ENCODE measurements around the gene TUBA3D.
"Not testable (repeated sequence)": the region's sequence is repeated elsewhere in the genome, so short reads cannot be mapped to it uniquely, and the experiment has no call there.

Gene TUBA3D

GRCh38 chr2:131516011-131516410 lies 40.1 kb downstream of the TUBA3D start:
- H3K4me3 Mint-ChIP-seq: no peak overlapping the region
- H3K4me1 Mint-ChIP-seq: peaks cover 20% of the 10 kb centered on the region
- no peak overlapping the region for H3K27ac Mint-ChIP-seq
- H3K36me3 Mint-ChIP-seq: peaks cover 18% of the 10 kb centered on the region
- DNase-seq (ENCODE audit: low spot score in 2 of 2): no peak
- no peaks in the 10 kb centered on the region for H3K27me3 Mint-ChIP-seq
- ATAC-seq (ENCODE audit: low read depth): no peak
- H3K9me3 Mint-ChIP-seq: no peaks in the 10 kb centered on the region

GRCh38 chr2:131516621-131517020 lies 40.7 kb downstream of the TUBA3D start:
- H3K27ac Mint-ChIP-seq: peak overlapping the region; percentile 67
- H3K36me3 Mint-ChIP-seq: peaks cover 16% of the 10 kb centered on the region
- H3K4me3 Mint-ChIP-seq; H3K9me3 Mint-ChIP-seq; DNase-seq (ENCODE audit: low spot score in 2 of 2); H3K27me3 Mint-ChIP-seq; ATAC-seq (ENCODE audit: low read depth): not testable (repeated sequence)
- H3K4me1 Mint-ChIP-seq: peaks cover 18% of the 10 kb centered on the region

- Mint-ChIP-seq H3K36me3 (peaks cover 13% of the 10 kb centered on the region), H3K4me3 (no peak overlapping the region), H3K27me3 (no peaks in the 10 kb centered on the region), H3K27ac (peak overlapping the region; percentile 67), H3K9me3 (no peaks in the 10 kb centered on the region), H3K4me1 (peaks cover 16% of the 10 kb centered on the region)
- DNase-seq (ENCODE audit: low spot score in 2 of 2) (no peak), ATAC-seq (ENCODE audit: low read depth) (no peak)
Measured at GRCh38 chr2:131517106-131517831, 41.4 kb downstream of the TUBA3D start.

GRCh38 chr2:131517856-131518255 lies 41.9 kb downstream of the TUBA3D start:
- not testable (repeated sequence) for ATAC-seq (ENCODE audit: low read depth); DNase-seq (ENCODE audit: low spot score in 2 of 2); H3K27ac Mint-ChIP-seq; H3K9me3 Mint-ChIP-seq; H3K4me3 Mint-ChIP-seq; H3K27me3 Mint-ChIP-seq
- Mint-ChIP-seq H3K4me1 (peaks cover 11% of the 10 kb centered on the region), H3K36me3 (peaks cover 10% of the 10 kb centered on the region)

GRCh38 chr2:131518531-131518930 lies 42.6 kb downstream of the TUBA3D start:
- not testable (repeated sequence) for H3K4me3 Mint-ChIP-seq; H3K27me3 Mint-ChIP-seq; H3K27ac Mint-ChIP-seq; DNase-seq (ENCODE audit: low spot score in 2 of 2); H3K9me3 Mint-ChIP-seq; ATAC-seq (ENCODE audit: low read depth)
- Mint-ChIP-seq H3K4me1 (peaks cover 10% of the 10 kb centered on the region), H3K36me3 (peaks cover 10% of the 10 kb centered on the region)

GRCh38 chr2:131519466-131519865 lies 43.5 kb downstream of the TUBA3D start:
- Mint-ChIP-seq H3K36me3 (peaks cover 10% of the 10 kb centered on the region), H3K4me3 (no peak overlapping the region), H3K9me3 (no peaks in the 10 kb centered on the region), H3K27me3 (no peaks in the 10 kb centered on the region), H3K4me1 (peaks cover 4% of the 10 kb centered on the region), H3K27ac (peak overlapping the region; percentile 65)
- DNase-seq (ENCODE audit: low spot score in 2 of 2) (no peak), ATAC-seq (ENCODE audit: low read depth) (no peak)

- H3K9me3 Mint-ChIP-seq; H3K27ac Mint-ChIP-seq; H3K27me3 Mint-ChIP-seq; H3K4me3 Mint-ChIP-seq; DNase-seq (ENCODE audit: low spot score in 2 of 2); ATAC-seq (ENCODE audit: low read depth); H3K4me1 Mint-ChIP-seq: not testable (repeated sequence)
- H3K36me3 Mint-ChIP-seq: peaks cover 10% of the 10 kb centered on the region
Measured at GRCh38 chr2:131519871-131520470, 44.1 kb downstream of the TUBA3D start.

- no peak for ATAC-seq (ENCODE audit: low read depth)
- H3K36me3 Mint-ChIP-seq: peaks cover 10% of the 10 kb centered on the region
- H3K9me3 Mint-ChIP-seq: no peaks in the 10 kb centered on the region
- H3K27me3 Mint-ChIP-seq: no peaks in the 10 kb centered on the region
- DNase-seq (ENCODE audit: low spot score in 2 of 2): no peak
- no peaks in the 10 kb centered on the region for H3K4me1 Mint-ChIP-seq
- H3K4me3 Mint-ChIP-seq: no peak overlapping the region
- no peak overlapping the region for H3K27ac Mint-ChIP-seq
Measured at GRCh38 chr2:131520526-131520925, 44.6 kb downstream of the TUBA3D start.

- Mint-ChIP-seq H3K27ac (peak overlapping the region; percentile 36), H3K36me3 (peaks cover 10% of the 10 kb centered on the region)
- H3K9me3 Mint-ChIP-seq; H3K4me3 Mint-ChIP-seq; H3K27me3 Mint-ChIP-seq; ATAC-seq (ENCODE audit: low read depth); DNase-seq (ENCODE audit: low spot score in 2 of 2); H3K4me1 Mint-ChIP-seq: not testable (repeated sequence)
Measured at GRCh38 chr2:131521524-131521923, 45.6 kb downstream of the TUBA3D start.

- no peak overlapping the region for H3K4me3 Mint-ChIP-seq
- ATAC-seq (ENCODE audit: low read depth) (no peak), DNase-seq (ENCODE audit: low spot score in 2 of 2) (no peak)
- H3K36me3 Mint-ChIP-seq: peaks cover 10% of the 10 kb centered on the region
- peak overlapping the region; percentile 36 for H3K27ac Mint-ChIP-seq
- no peaks in the 10 kb centered on the region for H3K9me3 Mint-ChIP-seq
- no peaks in the 10 kb centered on the region for H3K4me1 Mint-ChIP-seq
- no peaks in the 10 kb centered on the region for H3K27me3 Mint-ChIP-seq
Measured at GRCh38 chr2:131521961-131522781, 46.3 kb downstream of the TUBA3D start.

- not testable (repeated sequence) for DNase-seq (ENCODE audit: low spot score in 2 of 2); H3K4me1 Mint-ChIP-seq; H3K27me3 Mint-ChIP-seq; H3K9me3 Mint-ChIP-seq; H3K4me3 Mint-ChIP-seq; H3K27ac Mint-ChIP-seq; H3K36me3 Mint-ChIP-seq; ATAC-seq (ENCODE audit: low read depth)
Measured at GRCh38 chr2:131525256-131525655, 49.3 kb downstream of the TUBA3D start.

- Mint-ChIP-seq H3K27ac (peak within 1 kb of the TSS; percentile 42), H3K4me3 (peak within 1 kb of the TSS; percentile 85)
- DNase-seq (ENCODE audit: low spot score in 2 of 2) (peak; percentile 66 to 68), ATAC-seq (ENCODE audit: low read depth) (peak; percentile 95)
- not testable (repeated sequence) for H3K4me1 Mint-ChIP-seq, H3K36me3 Mint-ChIP-seq, H3K9me3 Mint-ChIP-seq, H3K27me3 Mint-ChIP-seq
Measured at GRCh38 chr2:131527131-131528001, 51.4 kb downstream of the TUBA3D start, which contains the start of gene CCDC74A. Gene CCDC74A, plus strand, starts transcription at chr2:131527888. Its CDS starts 83 bp downstream, at chr2:131527971.

GRCh38 chr2:131528981-131529863 lies 53.3 kb downstream of the TUBA3D start:
- peak overlapping the region; percentile 77 for H3K4me3 Mint-ChIP-seq
- not testable (repeated sequence) for H3K27ac Mint-ChIP-seq; H3K27me3 Mint-ChIP-seq; ATAC-seq (ENCODE audit: low read depth); DNase-seq (ENCODE audit: low spot score in 2 of 2); H3K4me1 Mint-ChIP-seq; H3K36me3 Mint-ChIP-seq; H3K9me3 Mint-ChIP-seq

Measured in memory B cell (primary cell).